Frontal cortex (tissue), 4 donors: Measurements from ENCODE around the gene PRSS58. TPM values are rescaled to one million over a fixed set of nuclear protein-coding genes. Genes with fewer than 3 reads are reported as not detected.
A peak's percentile ranks its signal among the peaks of the same experiment; 100 is the strongest.

ENCODE experiments used
- DNase-seq, 2 donors: peaks; one replicate each; pipeline ENCODE4 v3.0.0; 2012; ENCODE audit warnings: low spot score in 2 of 2
- FAIRE-seq: peaks from 2 replicates; lab custom pipeline; 2012; peaks lifted over from hg19 to GRCh38; lab: Jason Lieb, UNC
- total RNA-seq: library from RNA; depleted of rRNA; stranded (reverse); fragments of >200 nt; gene quantifications from one replicate; pipeline ENCODE4 v1.2.3, GENCODE V29; 2014
- donor health status: control.
- donor health status: control.
- donor health status: control.

The PRSS58 gene, protein sequence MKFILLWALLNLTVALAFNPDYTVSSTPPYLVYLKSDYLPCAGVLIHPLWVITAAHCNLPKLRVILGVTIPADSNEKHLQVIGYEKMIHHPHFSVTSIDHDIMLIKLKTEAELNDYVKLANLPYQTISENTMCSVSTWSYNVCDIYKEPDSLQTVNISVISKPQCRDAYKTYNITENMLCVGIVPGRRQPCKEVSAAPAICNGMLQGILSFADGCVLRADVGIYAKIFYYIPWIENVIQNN
- total RNA-seq, result not detected

DNA sequence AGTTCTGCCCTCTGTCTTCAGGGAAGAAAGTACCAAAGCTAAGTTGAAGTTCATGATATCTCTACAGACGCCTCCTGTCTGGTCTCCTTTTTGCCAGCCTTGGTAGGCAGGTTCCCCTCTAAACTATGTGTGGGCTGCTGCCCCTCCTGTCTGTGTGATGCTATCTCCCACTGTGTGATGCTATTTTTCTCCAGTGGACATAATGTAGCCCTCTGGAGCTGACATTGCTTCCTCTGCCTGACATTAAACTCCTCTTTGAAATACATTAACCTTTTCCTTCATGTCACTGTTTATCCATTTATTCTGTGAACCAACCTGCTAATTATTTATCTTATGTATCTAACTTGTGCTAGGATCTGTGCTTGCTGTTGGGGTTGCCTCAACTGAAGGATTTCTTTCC lies at the start of gene PRSS58:
Gene PRSS58, minus strand, starts transcription at position 101 of the 400 bp plus-strand sequence. CDS start 351 bp downstream, outside the sequence.
- DNase-seq, result no peak
- FAIRE-seq, result no peak

DNA sequence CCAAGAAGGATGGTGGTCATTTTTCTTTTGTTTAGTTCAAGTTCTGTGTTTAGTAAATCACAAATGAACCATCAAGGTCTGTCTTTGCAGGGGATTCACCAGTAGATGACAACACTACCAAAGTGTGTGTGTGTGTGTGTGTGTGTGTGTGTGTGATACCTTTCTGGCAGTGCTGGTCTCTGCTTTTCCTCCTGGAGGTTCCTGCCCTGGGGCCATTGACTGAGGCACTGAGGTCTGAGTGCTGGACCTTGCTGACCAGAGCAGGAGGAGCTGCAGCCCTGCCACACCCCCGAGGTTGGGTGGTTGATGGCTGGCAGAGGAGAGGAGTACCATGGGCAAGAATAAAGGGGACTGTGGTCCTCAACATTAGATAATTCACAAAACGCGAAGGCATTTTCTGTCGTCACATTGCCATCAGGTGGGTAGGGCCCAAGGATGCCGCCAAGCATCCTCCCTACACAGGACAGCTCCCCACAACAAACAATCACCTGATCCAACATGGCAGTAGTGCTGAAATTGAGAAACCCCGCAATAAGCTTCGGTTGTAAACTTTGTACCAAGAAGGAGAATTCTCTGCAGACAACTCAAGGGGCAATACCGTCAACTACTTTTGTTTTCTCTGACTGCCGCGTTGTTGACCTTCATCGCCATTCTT lies 49.5 kb upstream of the PRSS58 start:
- no peak for FAIRE-seq
- DNase-seq, result no peak

DNA sequence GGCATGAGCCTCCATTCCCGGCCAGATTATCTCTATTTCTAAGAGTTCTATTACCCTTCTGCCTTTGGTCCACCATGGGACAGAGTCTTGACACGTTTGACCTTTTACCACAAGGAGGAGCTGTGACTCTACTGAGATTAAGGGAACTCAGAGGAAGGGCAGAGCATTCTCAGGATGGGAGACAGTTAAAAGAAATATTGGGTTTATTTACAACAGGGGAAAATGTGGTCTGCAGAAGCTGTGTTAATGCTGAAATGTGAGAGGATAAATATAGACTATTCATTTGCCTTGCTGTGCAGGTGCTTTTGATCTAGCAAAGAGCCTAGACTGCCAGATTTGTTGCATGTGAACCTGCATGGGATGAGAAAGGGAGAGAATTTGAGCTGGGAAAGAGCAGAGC lies 45.8 kb upstream of the PRSS58 start:
- FAIRE-seq (no peak), DNase-seq (peak; percentile 9 to 18)

DNA sequence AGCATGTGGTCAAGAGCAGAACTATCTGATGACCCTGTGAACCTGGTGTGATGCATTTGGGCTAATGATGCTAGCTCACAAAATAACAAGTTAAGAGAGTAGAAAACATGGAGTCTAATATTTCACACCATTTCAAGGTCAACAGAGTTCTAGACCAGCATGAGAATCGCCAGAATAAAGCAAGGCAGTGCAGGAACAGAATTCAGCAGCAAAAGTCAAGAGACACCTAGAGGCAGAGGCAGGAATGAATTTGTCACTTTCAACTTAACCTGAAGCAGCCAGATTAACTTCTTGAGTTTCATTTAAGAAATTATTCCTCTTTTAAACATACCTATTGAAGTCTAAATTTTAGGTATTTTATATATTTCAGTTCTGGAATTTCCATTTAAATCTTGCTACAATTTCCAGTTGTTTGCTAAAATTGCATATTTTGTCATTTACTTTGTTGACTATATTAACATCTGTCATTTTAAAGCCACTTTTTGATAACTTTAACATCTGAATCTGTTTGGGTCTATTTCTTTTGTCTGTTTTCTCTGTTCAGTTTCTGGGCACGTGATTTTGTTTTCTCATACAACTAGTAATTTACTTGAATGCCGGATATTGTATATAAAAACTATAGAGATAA lies 44.2 kb upstream of the PRSS58 start:
- no peak for FAIRE-seq
- DNase-seq, result no peak

DNA sequence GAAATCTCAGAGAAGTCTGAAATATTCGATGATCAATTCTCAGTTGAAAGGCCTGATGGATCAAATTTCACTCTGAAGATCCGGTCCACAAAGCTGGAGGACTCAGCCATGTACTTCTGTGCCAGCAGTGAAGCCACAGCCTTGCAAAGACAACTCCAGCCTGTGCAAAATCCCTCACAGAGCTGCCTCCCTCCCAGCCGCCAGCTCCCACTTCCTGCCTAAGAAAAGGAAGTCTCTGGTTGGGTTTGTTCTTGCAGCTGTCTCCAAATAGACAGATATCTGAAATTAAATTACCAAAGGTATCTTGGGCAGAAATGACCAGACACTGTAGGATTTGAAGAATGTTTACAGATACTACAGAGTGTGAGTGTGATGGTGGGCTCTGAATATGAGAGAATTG lies 43.4 kb upstream of the PRSS58 start:
- DNase-seq, result no peak
- no peak for FAIRE-seq

DNA sequence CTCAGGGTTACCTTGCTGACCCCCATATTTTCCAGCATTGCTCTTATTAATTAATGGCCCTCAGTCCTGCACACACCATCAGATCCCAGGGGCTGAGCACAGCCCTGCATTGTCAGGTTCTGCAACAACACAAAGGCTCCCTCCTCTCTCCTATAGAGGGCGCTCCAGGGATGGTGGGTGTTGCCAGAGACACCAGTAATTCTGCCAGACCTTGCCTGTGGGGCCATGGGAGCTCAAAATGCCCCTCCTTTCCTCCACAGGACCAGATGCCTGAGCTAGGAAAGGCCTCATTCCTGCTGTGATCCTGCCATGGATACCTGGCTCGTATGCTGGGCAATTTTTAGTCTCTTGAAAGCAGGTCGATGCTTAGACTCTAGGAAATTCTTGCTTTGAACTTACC lies 42.8 kb upstream of the PRSS58 start:
- no peak for FAIRE-seq
- DNase-seq, result no peak

DNA sequence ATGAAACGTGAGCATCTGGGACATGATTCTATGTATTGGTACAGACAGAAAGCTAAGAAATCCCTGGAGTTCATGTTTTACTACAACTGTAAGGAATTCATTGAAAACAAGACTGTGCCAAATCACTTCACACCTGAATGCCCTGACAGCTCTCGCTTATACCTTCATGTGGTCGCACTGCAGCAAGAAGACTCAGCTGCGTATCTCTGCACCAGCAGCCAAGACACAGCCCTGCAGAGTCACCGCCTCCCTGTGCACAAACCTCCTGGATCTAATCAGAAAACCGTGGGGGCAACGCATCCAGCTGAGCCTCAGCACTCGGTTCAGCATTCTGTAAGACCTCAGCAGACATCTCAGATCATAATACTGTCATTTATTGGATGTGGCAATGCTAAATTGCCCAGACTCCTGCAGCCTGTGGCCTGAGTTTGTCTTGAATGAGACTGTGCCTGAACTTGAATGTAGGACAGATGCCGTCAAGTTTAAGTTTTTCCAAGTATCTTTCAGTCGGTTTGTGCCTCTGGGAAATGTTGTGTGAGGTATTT lies 41.5 kb upstream of the PRSS58 start:
- no peak for FAIRE-seq
- no peak for DNase-seq

DNA sequence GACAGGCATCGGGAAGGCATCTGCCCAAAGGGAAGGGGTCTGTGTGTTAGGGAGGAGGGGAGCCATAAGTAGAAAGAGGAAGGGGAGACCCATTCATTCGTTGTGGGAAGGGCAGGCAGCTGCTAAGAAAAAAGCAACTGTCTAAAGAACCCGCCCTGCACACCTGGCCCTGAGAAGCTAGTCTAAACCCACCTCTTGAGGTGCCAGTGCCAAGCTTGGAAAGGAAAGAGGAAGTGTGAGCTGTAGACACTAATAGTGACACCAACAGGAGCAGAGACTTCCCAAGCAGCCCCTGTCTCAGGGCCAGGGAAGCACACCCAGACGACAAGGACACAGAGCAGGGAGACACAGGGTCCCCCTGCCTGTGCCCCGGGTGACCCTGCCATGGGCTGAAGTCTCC lies 40.8 kb upstream of the PRSS58 start:
- FAIRE-seq (no peak), DNase-seq (no peak)

DNA sequence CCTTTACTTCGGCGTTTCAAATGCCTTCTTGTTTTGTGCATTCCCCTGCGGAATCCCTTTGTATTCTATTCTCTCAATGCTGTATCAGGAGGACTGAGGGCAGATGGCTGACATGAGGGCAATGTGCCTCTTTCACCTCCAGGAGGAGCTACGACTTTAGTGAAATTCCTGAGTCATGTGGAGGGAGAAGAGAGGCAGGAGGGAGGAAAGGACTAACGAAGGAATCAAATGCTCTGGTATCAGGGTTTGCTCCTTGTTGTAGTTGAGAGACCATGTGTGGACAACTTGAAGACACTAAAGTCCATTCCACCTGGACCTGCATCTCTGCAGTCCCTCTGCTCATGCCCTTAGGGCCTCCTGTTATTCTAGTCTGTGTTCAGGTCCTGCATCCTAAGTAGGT lies 40.2 kb upstream of the PRSS58 start:
- FAIRE-seq (no peak), DNase-seq (no peak)

DNA sequence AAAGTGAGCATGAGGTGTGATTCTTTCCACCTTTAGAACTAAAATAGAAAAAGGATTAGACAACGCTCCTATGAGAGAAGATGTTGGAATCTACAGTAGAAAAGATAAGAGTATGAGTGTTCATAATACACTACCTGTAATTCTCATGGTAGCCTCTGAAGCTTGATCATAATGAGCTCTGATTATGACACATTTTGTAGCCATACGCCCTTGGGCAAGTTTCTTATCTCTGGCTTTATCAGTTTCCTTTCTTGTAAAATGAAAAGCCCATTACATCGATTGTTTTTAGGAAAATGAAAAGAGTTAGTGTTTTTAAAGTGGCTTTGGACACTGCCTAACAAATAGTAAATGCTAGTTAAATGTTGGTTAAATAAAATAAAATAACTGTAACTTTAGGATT lies 22.4 kb upstream of the PRSS58 start:
- no peak for FAIRE-seq
- DNase-seq, result no peak

DNA sequence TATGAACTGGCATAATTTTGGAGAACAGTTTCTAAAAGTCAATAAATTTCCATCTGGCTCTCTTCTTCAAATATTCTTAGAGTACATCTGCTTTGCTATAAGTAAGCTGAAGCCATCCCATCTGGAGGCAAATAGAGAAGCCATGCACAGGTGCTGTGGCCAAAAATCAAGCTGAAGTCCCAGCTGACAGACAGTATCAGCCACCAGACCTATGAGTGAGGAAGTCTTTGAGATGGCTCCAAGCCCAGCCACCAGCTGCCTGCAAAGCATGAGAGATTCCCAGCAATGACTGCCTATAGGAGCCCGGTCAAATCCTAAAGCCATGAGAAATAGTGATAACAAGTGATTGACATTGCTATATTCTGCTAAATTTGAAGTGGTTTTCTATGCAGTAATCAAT lies 21.7 kb upstream of the PRSS58 start:
- FAIRE-seq (no peak), DNase-seq (no peak)

DNA sequence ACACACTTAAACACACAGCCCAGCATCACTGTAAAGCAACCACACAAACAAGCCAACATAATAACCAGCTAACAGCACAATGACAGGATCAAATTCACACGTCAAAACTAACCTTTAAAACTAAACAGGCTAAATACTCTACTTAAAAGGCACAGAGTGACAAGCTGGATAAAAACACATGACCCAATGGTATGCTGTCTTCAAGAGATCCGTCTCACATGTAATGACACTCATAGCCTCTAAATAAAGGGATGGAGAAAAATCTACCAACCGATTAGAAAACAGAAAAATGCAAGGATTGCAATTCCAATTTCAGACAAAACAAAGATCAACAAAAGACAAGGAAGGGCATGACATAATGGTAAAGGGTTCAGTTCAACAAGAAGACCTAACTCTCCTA lies 17.2 kb upstream of the PRSS58 start:
- FAIRE-seq (no peak), DNase-seq (no peak)

DNA sequence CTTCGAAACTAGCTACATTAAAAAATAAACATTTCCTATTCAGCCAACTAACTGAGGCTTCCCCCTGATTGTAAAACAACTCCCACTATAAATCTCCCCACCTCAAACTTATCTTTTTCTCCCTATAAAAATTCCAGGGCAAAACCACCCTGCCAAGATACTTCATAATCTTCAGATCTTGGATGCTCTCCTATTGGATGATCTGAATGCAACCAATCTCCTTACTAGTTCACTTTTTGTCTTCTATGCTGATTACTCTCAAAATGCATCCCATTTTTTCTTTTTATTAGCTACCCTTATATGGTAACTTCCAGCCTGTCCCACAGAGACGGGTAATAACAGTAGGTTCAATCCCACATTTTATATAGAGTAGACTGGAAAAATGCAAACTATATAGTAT lies 15.0 kb upstream of the PRSS58 start:
- FAIRE-seq, result no peak
- no peak for DNase-seq

DNA sequence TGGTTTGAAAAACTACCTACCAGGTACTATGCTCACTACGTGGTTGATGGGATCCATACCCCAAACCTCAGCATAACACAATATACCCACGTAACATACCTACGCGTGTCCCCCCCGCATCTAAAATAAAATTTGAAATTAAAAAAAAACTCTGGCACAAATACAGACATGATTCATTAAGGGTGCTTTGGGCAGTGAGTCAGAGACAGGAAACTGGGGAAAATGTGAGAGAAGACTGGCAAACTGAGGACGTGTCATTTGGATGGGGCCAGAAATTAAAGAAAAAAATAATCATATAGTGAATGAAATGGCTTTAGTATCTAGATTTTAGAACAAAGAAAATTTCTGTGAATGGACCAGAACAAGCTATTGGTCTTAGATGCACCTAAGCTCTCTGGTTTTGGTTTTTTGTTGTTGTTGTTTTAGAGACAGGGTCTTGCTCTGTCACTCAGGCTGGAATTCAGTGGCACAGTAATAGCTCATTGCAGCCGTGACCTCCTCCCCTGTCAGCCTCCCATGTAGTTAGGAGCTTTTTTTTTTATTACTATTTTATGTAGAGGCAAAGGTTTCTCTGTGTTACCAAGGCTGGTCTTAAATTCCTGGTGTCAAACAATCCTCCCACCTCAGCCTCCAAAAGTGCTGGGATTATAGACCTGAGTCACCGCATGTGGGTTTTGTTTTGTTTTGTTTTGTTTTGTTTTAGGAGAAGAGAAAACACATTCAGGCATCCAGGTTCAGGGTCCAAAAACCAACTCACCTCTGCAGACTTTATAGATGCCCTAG lies 5.9 kb upstream of the PRSS58 start:
- DNase-seq (no peak), FAIRE-seq (no peak)

DNA sequence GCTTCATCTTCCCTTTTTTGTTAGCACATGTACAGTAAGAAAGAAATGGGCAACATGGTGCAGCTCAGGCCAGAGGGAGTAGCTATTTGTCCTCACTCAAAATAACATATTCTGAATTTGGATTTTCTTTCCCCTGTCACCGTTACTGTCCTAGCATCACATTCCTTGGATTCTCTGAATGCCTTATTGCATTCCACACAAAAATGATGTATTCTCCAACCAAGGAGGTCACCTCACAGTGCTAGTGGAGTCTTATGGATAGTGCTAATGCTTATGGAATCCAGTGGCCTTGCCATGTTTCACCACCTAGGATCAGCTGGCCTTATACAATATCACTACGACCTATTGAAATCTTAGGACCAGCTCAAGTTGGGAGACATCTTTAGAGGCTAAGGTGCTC lies 7.2 kb downstream of the PRSS58 start:
- DNase-seq (no peak), FAIRE-seq (no peak)

DNA sequence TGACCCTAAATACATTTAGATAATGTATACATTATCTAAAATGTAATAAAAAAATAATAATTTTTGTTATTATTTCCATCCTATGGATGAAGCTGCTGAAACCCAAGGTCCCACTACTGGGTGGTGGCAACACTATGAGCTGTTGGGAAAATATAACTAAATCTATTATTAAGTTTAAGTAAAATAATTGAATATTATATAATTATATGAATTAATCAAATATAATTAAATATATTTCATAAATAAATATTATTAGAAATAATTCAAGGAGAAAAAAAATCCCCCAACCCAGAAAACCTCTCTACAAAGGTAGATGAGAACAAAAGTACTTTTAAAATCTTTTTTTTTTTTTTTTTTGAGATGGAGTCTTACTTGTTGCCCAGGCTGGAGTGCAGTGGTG lies 7.9 kb downstream of the PRSS58 start:
- DNase-seq (no peak), FAIRE-seq (no peak)

DNA sequence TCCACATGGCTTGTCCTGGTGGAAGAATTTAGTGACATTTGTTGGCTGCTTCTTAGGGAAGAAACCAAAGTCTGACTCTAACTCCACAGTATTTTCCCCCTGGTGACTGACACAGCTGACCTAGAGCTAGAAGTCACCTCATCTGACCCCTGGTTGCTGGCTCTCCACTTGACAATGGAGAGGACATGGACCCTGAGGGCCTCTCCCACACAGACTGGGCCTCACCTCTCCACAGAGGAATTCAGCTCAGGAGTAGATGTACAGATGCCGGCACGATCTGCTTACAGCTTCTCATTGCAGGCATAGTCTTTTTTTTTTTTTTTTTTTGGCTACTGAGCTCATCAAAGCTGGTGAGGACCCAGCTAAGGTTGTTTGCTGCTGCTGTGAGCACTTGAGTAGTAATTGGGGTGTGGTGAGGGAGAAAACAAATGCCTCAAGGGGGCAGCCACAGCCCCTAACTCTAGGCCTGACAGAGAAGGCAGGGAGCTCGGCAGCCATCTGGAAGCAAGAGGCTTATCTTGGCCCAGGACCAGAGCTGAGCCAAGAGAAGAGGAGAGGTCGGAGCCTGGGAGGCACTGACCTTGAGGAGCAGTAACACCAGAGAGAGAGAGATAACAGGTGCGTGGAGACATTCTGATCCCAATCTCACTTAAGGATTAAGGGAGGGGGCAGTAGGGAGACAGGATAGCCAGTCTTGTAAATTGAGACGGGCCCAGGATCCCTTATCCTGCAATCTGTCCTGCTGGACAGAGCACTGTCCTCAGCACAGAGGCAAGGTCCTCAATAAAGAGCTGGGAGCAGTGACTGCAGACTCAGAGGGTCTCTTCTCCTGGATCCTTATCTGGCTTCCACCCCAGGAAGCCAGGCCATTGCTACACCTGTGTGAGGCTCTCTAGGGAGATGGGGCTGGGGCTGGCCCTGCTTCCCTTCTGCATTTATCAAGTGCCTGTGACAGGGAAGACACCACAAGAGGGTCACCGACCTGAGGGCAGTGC lies 9.4 kb downstream of the PRSS58 start:
- DNase-seq (no peak), FAIRE-seq (no peak)

DNA sequence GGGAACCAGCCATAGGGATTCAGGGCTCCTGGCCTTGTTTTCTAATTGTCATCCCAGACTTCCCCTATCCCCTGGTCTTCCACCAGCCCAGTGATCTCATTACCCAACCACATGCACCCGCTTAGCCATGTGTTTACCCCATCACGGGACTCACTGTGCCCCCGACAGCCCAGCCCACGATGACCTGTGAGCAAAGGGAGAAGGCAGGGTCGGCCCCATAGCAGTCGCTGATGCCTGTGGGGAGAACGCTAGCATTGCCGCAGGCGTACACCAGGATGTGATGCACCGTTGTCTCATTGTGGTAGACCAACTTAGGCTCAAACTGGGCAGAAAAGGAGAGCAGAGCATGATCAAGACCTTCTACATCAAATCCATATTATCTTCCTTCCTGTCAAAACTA lies 14.0 kb downstream of the PRSS58 start:
- no peak for FAIRE-seq
- DNase-seq, result no peak

DNA sequence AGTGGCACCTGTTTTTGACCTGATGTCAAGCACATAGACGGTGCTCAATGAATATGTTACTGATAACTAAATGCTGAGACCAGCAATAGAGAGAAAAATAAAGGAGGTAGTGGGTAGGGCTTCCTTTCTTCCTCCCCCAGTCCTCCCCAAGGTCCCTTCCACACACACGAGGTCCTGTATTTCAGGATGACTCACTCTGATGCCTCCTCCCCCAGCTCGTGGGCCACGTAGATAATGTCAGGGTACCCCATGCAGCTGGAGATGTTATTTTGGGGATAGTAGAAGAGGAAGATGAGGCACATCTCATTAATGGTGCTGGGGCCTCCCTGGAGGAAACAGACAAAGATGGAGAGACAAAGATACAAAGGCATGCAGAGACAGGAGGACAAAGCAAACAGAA lies 17.3 kb downstream of the PRSS58 start:
- DNase-seq, result no peak
- FAIRE-seq, result no peak
